GM18873 (cell line): ENCODE measurements around the gene NEIL1.
"Not testable (repeated sequence)": the region's sequence is repeated elsewhere in the genome, so short reads cannot be mapped to it uniquely, and the experiment has no call there.

Experiments
- ATAC-seq: cut with Tn5 transposase; IDR thresholded peaks from one replicate; pipeline ENCODE4 v1.9.1; 2021; ENCODE audit warnings: mild to moderate bottlenecking, moderate library complexity, moderate number of reproducible peaks; ENCODE audit not compliant: unreplicated experiment, low FRiP score

Gene NEIL1

DNA sequence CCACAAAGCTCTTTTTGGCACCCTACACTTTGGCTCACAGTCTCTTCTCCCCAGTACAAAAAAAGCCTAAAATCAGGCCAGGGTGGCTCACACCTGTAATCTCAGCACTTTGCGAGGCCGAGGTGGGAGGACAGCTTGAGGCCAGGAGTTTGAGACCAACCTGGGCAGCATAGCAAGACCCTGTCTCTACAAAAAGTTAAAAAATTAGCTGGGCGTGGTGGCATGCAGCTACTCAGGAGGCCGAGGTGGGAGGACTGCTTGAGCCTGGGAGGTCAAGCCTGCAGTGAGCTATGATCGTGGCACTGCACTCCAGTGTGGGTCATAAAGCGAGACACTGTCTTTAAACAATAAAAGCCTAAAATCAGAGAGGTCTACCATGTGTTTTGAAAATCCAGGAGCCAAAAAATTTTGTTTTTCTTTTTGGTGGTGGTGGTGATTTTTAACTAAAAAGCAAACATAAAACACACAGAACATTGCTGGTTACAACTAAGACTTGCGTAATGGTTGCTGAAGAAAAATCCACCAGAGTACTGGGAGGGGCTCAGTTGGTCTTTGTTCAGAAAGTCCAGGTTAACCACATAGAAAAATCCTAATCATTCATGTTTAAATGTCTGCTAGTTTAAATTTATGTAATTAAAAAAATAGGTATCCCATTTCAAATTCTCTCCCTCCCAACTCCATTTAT lies 23.2 kb downstream of the NEIL1 start:
- ATAC-seq: no peak

DNA sequence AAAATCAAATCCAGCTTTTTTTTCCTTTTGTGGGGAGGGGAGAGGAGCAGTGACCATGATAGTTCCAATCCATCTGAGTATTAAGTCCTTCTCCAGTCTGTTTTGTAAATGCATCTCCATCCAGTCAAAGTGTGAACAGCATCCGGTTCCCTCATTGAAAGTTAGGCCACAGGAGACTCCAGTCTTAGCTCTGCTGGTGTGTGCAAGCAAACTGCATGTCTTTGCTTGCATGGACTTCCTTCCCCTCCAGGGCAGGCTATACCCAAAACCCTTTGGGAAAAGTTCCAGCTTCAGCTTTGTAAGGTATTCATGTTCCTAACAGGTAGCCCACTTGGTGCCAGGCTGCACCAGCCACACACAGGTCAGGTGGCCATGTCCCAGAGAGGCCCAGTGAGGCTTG lies 24.6 kb downstream of the NEIL1 start:
- no peak for ATAC-seq

DNA sequence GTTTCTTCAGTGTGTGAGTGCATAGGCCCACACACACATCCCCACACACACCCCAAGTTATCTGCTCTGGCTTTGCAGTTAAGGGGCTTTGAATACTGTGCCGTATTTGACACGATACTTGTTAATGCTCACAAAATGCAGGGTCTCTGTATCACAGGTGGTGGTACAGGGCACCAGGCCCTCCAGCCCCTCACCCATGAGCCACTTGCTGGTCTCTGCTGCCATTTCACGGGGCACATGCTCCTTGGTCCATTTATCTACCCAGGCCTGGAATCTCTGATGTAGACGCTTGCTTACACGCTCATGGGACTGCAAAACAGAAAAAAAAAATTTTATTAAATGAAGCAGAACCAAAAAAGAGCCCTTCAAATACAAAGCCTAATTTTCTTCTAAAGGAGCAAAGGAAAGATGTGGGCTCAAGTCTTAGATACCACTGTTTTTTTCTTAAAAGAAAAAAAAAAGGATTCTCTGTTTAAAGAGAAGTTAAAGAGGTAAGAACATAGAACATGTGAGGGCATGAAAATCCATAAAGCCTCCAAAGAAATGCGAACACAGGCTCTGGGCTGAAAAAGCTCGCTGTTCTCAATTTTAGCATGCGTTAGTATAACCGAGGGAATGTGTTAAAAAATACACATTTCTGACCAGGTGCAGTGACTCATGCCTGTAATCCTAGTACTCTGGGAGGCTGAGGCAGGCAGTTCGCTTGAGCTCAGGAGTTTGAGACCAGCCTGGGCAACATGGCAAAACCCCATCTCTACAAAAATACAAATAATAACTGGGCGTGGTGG lies 25.3 kb downstream of the NEIL1 start:
- no peak for ATAC-seq

DNA sequence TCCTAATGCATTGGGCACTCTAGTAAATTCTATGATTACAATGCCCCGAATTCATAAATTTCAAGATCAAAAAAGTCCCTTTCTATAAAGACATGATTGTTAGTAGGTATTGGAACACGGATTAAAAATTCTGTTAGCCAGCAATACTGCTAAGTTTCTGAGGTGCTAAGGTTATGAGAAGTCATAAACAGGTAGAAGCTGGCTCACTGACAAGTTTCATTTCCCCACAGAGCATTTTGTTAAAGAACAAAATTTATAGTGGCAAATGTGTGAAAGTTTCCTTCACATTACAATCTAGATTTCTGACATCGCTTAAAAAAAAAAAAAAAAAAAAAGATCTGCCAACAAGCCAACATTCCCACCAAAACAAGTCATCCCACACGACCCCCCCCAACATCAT lies 33.9 kb downstream of the NEIL1 start:
- no peak for ATAC-seq

DNA sequence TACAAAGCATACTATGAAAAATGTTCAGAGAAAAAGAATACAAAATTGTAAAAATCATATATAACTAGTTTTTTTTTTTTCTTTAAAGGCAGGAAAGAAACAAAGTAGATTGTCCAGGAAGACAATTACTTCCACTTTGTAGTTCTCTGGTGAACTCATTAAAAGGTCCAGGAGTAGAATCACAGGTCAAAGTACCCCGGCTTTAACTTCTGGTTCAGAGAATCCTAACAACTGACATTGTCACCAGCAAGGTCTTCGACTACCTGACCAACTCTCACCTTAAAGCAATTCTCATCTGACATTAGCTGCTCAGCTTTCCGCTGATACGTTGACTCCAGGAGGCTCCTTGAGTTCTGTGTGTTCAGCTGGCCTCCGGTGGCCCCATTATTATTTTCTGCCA lies 37.1 kb downstream of the NEIL1 start:
- ATAC-seq: not testable (repeated sequence)

DNA sequence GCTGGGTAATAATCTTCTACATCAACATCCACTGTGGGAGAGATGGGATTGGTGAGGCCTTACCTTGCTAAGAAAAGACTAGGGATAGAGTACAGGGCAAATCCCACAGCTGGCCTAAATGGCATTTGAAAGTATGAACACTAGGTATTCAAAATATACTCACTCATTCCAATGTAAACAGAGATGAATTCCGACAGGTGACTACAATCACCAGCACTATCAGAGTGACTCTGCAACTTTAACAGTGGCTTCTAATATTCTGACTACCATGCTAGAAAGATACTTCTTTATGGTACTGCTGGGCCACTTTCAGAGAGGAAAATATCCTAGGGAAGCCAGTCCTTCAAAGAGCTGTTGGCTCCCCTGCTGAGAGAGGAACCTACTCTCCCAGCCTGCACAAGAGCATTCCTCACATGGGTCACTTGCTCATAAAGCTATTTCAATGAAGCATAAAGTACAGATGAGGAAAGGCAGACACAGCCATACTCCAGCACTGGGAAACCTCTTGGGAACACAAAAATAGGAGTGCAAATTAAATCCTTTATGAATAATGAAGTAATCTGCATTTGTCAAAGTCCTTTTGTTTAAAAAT lies 43.0 kb downstream of the NEIL1 start:
- ATAC-seq: no peak

DNA sequence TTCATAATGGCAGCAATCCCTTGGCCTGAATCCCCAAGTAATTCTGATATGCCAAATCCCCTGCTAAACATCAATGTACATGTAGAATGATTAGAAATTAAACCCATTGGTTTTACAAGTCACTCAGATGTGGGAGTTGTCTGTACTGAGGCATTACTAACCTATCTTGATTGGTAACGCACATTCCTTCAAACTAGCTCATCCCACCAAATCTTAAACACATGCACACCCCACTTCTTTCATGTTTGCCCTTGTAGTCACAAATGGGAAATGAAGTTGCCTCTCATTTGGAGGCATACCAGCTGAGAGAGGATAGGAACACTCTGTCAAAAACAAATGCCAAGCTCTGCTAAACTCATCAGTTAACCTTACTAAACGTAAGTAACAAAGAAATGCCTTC lies 50.7 kb downstream of the NEIL1 start:
- no peak for ATAC-seq

DNA sequence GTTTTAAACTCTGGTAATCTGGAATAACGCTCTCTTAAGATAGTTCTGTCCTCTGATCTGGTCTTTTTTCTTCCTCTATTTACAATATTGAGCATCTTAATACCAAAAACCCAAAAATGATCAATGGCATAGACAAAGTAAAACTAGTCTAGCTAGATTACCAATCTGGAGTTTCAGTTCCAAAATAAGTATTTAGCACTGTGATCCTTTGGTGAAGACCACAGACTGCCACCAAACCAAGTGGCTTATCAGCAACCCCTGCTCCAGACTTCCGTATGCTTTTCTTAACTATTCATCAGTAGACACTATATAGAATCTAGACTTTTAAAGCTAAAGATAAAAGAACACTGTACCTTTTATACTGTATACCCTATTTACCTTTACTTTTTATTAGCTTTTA lies 57.1 kb downstream of the NEIL1 start:
- ATAC-seq: no peak
